Activated CD4-positive, CD25-positive, alpha-beta regulatory T cell treated with anti-CD3 and anti-CD28 coated beads, Interleukin-2, amount 50 U/mL, for 16 hours (primary cell): ENCODE results near the gene CCT4.
"Not testable (repeated sequence)": the region's sequence is repeated elsewhere in the genome, so short reads cannot be mapped to it uniquely, and the experiment has no call there.

Experiments used
- DNase-seq: peaks from one replicate; pipeline ENCODE4 v3.0.0-alpha.2; 2020; ENCODE audit warnings: low read depth, low spot score

The CCT4 gene, protein sequence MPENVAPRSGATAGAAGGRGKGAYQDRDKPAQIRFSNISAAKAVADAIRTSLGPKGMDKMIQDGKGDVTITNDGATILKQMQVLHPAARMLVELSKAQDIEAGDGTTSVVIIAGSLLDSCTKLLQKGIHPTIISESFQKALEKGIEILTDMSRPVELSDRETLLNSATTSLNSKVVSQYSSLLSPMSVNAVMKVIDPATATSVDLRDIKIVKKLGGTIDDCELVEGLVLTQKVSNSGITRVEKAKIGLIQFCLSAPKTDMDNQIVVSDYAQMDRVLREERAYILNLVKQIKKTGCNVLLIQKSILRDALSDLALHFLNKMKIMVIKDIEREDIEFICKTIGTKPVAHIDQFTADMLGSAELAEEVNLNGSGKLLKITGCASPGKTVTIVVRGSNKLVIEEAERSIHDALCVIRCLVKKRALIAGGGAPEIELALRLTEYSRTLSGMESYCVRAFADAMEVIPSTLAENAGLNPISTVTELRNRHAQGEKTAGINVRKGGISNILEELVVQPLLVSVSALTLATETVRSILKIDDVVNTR

DNA sequence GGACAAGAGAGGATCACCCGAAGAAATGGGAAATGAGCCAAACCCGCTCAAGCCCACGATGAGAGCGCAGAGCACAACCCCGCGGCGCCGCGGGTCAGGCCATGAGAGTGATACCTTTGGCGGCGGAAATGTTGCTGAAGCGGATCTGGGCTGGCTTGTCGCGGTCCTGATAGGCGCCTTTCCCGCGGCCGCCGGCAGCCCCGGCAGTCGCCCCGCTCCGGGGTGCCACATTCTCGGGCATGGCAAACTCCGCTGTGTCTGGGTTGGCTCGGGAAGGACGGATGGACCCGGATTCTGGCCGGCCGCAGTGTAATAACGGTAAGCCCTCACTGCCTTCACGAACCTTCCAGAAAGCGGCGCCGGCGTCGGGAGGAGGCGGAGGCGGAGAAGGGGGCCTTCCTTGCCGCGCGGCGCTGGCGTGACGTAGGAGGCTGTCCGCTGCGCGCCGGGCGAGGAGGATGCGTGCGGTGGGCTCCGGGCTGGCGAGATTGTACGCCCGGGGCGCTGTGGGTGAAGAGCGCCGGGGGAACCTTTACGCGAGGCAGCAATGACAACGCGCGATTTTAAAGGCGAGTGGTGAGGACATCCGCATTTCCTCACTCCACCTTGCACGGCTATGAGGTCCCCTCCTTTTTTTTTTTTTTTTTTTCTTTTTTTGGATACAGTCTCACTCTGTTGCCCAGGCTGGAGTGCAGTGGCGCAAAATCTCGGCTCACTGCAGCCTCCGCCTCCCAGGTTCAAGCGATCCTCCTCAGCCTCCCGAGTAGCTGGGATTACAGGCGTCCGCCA, at the start of gene CCT4:
CCT4 (minus strand) TSS at position 390 of the 789 bp plus-strand sequence; CDS start at position 241, 149 bp downstream.
- peak; percentile 84 for DNase-seq

DNA sequence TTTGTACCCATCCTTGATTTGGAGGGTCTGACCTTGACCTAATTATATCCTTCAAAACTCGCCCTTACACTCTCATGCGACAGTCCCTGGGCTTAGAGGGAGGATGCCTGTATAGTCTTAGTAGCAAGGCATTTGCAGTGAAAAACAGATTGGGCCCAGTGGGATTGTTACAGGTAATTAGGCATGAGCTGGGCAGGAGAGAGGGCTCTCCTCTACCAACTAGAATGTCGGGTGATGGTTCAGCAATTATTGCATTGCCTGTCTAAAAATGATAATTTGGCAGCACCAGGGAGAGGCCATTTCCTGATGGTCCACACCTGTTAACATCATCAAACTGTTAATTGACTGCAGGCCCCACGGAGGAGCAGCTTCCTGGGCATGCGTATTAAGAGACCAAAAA, 49.4 kb upstream of the CCT4 start:
- DNase-seq = no peak

DNA sequence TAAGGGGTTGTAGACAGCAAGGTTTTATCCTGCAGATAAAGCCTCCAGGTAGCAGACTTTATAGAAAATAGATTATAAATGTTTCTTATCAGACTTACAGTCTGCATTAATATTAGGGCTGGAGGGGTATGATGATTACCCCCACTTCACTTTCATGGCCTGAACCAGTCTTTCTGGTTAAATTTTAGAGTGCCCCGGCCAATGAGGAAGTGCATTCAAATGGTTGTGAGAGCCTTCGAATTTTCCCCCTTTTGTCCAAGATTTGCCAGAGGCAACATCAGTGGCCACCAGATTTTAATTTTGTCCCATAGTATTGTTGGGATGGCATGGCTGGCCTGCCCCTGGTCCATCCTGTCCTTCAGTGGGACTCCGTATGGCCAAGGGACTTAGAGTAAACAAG, 48.6 kb upstream of the CCT4 start:
- no peak for DNase-seq

DNA sequence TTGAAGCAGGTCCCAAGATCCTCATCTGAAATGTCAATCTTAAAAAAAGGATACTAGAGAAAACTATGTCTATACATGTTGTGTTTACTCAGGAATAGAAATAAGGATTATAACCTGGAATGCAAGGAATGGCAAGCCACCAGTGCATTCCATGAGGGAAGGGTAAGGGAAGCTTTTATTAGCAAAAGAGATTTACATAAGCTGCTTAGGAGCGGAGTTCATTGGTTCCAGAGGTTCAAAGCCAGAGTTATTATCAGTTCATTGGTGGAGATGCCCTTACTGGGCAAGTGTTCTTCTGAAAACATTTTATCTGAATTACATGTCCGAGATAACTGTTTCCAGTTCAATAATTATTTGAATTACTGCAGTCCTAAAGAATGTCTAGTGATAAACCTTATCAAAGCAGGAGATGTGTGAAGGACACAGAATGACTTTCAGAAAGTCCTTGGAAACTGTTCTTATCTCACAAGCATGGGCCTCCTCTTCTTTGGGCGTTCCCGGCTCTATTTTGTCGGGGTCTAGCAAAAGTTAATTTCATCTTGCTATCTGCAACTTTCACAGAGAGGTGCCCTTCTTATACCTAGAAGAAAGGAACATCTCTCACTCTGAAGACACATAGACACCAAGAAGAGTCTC, 40.5 kb upstream of the CCT4 start:
- DNase-seq = no peak

DNA sequence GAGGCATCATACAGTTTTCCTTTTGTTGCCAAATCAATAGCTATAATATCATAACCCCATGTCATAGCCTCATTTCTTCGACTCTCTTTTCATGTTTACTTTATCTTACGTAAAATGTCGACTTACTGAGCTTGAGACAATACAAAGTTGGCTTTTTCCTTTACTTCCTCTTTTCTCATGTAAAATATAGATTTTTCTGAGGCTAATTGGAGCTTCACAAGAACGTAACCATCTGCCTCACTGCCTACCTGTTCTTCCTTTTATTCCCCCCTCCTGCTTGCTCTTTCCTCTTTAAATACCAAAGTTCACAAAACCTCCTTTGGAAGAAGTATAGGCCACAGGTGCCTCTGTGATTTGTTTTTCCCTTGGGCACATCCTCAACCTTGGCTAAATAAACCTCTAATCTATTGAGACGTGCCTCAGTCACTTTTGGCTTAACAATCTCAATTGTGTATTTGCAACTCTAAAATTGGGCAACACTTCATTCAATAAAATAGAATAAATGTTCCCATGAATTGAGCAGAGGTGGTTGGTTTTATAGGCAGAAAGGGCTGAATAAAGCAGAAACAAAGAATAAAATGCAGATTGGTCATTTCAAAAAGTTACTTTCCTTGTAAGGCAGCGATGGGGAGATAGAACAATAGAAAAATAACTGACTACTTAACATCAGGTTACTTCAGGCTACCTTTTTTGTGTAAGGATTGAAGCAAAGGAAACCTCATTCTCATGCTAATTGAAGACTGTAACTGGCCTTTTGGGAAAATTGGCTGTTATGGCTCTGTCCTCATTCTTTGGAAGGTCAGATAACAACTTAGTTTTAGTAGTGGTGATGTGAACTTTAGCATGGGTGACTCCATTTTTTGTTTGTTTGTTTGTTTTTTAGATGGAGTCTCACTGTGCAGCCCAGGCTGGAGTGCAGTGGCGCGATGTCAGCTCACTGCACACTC, 38.3 kb upstream of the CCT4 start:
- no peak for DNase-seq

DNA sequence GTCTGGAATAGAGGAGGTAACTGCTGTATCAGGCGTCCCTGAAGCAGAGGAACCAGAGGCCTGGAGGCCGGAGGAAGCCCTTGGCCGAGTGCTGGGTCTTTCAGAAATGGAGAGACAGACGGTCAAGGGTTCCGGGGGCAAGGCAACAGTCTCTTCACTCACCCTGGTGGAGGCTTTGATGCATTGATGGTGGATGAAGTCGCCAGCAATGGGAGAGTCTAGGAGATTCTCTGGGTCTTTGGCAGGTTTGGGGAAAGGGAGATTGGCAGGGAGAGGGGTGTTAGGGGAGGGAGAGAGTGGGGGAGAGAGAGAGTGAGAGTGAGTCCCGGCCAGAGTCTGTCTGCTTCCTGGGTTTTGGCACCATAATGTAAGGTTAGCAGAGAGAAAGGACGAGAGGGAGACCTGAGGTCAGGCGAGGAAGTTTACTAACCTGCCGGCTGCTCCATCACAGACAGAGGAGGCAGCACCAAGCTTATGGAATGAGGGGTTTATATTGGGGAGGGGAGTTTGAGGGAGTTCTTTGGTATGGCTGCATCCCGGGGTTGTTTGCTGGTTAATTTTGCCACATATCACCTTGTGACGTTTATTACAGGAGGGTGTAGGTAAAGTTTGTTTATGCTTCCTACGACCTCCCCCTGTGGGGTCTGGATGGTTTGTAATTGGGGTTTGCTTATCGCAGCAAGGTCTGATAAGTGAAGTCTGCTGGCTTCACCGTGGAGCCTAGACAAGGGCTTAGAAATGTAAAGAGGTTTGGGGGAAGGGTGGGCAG, 36.6 kb upstream of the CCT4 start:
- no peak for DNase-seq

DNA sequence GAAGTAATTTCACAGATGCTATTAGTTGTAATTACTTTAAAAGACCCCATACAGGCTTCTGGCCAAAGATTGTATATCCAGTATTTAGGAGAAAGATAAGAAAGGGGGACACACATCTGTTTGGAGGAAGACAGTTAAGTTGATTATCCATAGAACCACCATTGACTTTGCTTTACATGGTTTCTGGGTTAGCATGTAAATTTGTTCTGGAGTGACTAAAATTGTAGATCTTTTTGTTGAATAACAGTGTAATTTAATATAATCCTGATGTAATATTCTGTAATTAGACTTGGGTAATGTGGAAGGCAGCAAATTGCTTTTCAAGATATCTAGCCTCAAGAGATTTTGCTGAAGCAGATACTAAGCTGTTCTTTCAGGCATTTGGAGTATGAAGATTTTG, 34.3 kb upstream of the CCT4 start:
- DNase-seq = no peak

DNA sequence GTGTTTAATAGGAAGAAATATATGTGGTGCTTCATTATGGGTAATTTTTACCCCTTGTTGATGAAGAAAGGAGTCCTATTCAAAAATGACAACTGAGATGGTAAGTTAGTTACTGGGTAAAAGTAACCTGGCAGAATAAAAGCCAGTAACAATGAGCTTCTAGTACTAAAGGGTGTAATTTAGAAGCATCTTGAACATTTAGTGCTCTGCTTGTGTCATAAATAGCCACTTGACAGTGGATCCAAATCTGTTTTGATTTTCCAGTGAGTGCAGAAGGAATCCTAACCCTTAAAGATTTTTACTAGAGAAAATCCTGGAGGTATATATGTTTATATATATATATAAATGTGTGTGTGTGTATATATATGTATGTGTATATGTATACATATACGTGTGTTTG, 32.1 kb upstream of the CCT4 start:
- no peak for DNase-seq

DNA sequence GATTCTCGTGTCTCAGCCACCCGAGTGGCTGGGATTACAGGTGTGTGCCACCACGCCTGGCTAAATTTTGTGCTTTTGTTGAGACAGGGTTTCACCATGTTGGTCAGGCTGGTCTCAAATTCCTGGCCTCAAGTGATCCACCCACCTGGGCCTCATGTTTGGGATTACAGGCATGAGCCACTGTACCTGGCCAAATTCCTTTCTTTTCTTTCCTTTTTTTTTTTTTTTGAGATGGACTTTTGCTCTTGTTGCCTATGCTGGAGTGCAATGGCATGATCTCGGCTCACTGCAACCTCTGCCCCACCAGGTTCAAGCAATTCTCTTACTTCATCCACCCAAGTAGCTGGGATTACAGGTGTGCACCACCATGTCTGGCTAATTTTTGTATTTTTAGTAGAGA, 26.3 kb upstream of the CCT4 start:
- DNase-seq = not testable (repeated sequence)

DNA sequence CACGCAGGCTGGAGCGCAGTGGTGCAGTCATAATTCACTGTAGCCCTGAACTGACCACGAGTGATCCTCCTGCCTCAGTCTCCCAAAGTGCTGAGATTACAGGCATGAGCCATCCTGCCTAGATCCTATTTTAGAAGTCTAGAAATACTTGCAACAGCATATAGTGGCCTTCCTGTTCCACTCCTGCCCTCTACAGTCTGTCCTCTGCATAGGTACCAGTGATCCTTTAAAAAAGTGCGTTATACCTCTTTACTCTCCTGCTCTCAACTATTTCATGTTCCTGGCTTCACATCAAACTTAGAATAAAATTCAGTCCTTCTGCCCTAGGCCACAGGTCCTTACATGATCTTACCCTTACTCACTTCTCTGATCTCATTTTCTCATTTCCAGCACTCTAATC, 23.1 kb upstream of the CCT4 start:
- no peak for DNase-seq

DNA sequence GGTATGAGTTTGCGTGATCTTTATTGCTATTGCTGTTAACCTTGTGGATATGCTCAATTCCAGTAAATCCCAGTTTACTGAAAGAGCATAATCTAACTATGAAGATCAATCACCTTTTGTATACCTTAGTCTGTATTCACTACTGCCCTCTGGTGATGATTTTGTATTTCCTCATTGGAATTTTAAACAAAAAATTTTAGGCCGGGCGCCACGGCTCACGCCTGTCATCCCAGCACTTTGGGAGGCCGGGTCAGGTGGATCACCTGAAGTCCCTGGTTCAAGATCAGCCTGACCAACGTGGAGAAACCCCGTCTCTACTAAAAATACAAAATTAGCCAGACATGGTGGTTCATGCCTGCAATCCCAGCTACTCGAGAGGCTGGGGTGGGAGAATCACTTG, 22.1 kb upstream of the CCT4 start:
- no peak for DNase-seq

DNA sequence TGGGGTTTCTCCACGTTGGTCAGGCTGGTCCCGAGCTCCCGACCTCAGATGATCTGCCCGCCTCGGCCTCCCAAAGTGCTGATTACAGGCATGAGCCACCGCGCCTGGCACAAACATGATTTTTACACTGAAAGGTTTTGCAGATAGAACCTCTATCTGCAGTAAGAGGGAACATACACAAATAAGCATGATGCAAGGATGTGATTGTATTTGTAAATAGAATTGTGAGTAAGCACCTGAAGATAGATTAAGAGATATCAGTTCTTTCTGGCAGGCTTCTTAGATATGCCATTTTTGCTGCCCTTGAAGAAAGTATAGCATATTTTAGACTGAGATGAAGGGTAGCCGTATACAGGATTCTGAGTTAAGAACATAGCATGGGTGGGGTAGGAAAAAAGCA, 20.7 kb upstream of the CCT4 start:
- no peak for DNase-seq

DNA sequence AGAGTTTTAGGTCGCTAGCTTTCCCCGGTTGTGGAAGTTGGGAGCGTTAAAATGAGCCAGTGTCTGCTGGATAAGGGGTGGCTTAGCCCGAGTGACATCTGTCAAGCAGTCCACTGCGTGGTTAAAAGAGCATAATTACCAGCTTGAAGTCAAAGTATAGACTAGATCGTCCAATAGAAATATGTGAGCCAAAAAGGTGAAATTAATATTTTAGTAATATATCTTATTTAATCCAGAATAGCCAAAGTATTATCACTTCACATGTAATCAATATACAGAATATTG, 17.7 kb upstream of the CCT4 start:
- no peak for DNase-seq

DNA sequence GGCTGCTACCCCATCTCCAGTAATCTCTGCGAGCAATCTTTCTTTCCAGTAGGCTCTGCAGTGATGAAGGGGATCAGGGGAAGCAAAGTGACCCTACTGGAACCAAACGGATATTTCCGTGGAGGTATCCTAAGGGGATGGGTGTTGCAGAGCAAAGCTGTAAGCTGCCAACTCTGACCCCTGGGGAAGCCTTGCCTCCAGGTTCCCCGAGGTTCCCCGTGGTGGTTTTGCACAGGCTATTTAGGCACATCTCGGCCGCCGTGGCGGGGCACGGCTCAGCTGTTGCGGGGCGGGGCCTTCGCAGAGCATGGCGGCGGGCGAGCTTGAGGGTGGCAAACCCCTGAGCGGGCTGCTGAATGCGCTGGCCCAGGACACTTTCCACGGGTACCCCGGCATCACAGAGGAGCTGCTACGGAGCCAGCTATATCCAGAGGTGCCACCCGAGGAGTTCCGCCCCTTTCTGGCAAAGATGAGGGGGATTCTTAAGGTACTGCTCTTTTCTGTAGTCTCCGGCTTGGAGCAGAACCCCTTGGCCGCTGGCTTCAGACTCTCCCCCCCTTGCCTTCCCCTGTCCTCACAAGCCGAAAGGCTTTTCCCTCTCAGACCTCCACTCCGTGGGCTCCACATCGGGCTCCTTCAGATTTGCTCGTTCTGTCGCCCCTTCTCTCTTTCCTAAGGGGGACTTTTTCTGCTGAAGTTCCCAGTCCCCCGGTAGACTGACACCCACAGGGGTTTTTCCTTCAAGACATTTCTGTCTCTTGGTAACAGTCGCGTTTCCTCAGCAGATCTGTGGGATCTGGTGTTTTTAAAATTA, 17.1 kb upstream of the CCT4 start, which contains the start of gene COMMD1:
COMMD1 (plus strand) TSS at position 303 of the 814 bp plus-strand sequence; CDS start at position 308, 5 bp downstream.
- peak; percentile 62 for DNase-seq

DNA sequence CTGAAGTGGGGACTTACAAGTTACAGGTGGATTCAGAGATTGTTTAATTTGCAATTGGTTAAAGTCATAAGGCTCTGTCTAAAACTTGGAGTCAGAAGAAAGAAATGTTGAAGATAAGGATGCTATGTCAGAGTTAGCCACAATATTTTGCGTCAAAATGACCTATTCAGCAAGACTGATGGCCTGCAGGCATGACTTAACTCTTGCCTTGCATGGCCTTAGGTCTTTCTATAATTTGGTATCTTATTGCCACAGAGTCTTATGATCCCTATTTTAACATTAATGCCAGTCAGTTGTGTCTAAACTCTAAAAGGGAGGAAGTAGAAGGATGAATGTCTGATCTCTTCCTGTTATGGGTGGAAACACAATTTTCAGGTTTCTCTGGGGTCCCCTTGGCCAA, 11.8 kb upstream of the CCT4 start:
- no peak for DNase-seq

DNA sequence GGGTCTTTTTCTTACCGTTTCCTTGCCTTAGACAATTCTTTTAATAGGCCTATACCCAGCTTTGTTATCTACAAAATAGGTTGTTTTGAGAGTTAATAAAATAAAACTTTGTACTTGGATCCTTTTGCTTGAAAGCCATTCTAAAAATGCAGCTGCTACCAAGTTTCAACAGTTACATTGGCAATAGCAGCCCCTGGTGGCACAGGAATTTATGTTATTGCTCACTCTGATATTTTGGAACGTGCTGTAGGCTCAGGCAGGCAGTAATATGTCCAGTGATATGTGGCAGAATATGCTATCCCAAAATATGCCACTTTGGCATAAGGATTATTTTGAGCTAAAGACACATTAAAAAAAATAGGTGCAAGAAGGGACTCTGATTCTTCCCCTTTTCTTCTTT, 10.4 kb upstream of the CCT4 start:
- no peak for DNase-seq

DNA sequence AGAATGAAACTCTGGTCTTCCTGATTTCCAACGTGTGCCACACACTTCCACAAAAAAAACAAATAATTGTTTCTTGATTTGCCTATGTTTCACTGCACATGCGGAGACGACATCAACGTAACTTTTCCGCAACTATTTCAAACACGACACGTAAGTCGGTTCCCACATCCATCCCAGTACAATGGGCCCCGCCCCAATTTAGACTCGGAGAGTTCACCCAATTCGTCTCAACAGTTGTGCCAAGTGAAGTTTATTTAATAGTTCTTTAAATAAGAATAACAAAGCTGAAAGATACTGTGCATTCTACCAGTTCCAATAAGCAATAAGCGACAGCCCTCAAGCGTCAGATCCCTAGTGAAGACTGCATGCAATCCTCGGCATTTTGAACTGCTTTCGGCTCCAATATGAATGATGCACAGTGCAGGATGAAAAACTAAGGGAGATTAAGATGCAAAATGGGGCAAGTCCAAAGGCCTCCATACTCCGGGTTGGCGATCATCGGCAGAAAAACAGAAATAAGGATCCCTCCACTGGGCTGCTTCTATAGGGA, 664 bp downstream of the CCT4 start:
- DNase-seq = no peak

DNA sequence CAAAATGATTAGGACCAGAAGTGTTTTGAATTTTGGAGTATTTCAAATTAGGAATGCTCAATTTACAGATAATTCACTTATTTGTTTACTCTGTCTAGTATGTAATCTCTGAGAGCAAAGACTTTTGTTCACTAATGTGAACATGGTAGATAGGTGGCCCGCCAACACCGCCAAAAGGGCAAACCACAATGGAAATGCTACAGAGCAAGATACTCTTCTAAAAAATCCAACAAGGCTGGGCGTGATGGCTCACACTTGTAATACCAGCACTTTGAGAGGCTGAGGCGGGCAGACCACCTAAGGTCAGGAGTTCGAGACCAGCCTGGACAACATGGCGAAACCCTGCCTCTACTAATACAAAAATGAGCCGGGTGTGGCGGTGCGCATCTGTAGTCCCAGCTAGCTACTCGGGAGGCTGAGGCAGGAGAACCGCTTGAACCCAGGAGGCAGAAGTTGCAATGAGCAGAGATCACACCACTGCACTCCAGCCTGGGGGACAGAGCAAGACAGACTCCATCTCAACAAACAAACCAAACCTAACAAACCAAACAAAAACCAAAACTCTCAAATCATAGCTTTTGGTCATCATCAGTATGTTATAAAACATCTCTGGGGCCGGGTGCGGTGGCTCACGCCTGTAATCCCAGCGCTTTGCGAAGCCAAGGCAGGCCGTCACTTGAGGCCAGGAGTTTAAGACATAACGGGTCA, 2.4 kb downstream of the CCT4 start:
- DNase-seq = no peak

DNA sequence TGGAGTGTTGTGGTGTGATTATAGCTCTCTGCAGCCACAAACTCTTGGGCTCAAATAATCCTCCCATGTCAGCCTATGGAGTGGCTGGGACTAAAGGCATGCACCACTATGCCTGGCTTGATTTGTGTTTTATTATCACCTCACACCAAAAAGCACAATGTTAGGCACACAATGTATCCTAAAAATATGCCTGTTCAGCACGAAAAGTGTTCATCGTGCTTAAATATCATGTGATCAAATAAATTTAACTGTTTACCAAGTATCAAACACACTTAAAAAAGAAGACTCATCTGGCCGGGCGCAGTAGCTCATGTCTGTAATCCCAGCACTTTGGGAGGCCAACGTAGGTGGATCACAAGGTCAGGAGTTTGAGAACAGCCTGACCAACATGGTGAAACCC, 5.6 kb downstream of the CCT4 start:
- DNase-seq = no peak
